Stomach (tissue), 9 donors: ENCODE measurements around the gene MTNR1B. TPM values are rescaled to one million over a fixed set of nuclear protein-coding genes. Genes with fewer than 3 reads are reported as not detected.
A peak's percentile ranks its signal among the peaks of the same experiment; 100 is the strongest.

Source experiments
- DNase-seq, 2 donors: peaks; one replicate each; pipeline versions ENCODE4 v3.0.0 to v3.0.0-alpha.2; 2013 to 2019
- H3K27ac ChIP-seq, 5 donors: fragments of 200-600 bp in 4 of 5; sonication (generic) in 4 of 5; one replicate each; pipeline ENCODE4 v1.5.1; 2013 to 2019; ENCODE audit warnings: mild to moderate bottlenecking in 1 of 5, moderate library complexity in 1 of 5
- H3K27me3 ChIP-seq, 3 donors: fragments of 200-600 bp; sonication (generic); one replicate each; pipeline ENCODE4 v1.5.1; 2017 to 2019; ENCODE audit warnings: mixed run types in 1 of 3
- H3K36me3 ChIP-seq, 4 donors: fragments of 200-600 bp; sonication (generic); 1 replicate in 3 of 4; 2 replicates in 1 of 4; pipeline ENCODE4 v1.5.1; 2016 to 2019
- H3K4me1 ChIP-seq, 4 donors: fragments of 200-600 bp; sonication (generic); one replicate each; pipeline ENCODE4 v1.5.1; 2016 to 2019
- H3K4me3 ChIP-seq, 4 donors: fragments of 200-600 bp; sonication (generic) in 3 of 4; one replicate each; pipeline ENCODE4 v1.5.1; 2016 to 2019; ENCODE audit warnings: mild to moderate bottlenecking in 1 of 4
- H3K9me3 ChIP-seq, 4 donors: fragments of 200-600 bp; sonication (generic); one replicate each; pipeline ENCODE4 v1.5.1; 2016 to 2019
- CTCF ChIP-seq, 7 experiments: fragments of 450-650 bp in 4 of 7; fragments of 200-600 bp in 3 of 7; sonication (generic) in 3 of 7; IDR thresholded peaks; one replicate each; pipeline ENCODE4 v1.5.1; 2016 to 2019; ENCODE audit warnings: antibody characterized with exemption in 7 of 7, control low read depth in 2 of 7, mild to moderate bottlenecking in 1 of 7
- EP300 ChIP-seq: sonication (generic); formaldehyde crosslinking; IDR thresholded peaks from one replicate; pipeline ENCODE4 v1.6.1; 2017; ENCODE audit warnings: antibody characterized with exemption
- POLR2A ChIP-seq, 4 donors: fragments of 450-650 bp; IDR thresholded peaks; one replicate each; pipeline ENCODE4 v1.6.1; 2016; ENCODE audit warnings: antibody characterized with exemption in 4 of 4, control low read depth in 2 of 4, mild to moderate bottlenecking in 1 of 4, moderate library complexity in 1 of 4
- POLR2AphosphoS5 ChIP-seq, 3 donors: sonication (generic); formaldehyde crosslinking; IDR thresholded peaks; one replicate each; pipeline ENCODE4 v1.6.1; 2016; ENCODE audit warnings: antibody characterized with exemption in 3 of 3
- WGBS, 5 donors: extraction: QIAGEN DNeasy Blood & Tissue Kit in 3 of 5; methylation state at CpG; one replicate each; pipeline versions ENCODE4 v1.1.5 to v1.1.7; 2013 to 2018; 5-methylcytosine and 5-hydroxymethylcytosine counted together
- intact Hi-C: fragments of 100-400 bp; cut with DNase I; formaldehyde crosslinking; loops from one replicate; pipeline ENCODE4 v1.15.1; 2023; ENCODE audit warnings: low total_unique reads
- polyA plus RNA-seq, 3 donors: library from polyadenylated mRNA; stranded (reverse); fragments of 200-250 nt; gene quantifications; one replicate each; pipeline ENCODE4 v1.2.3, GENCODE V29; 2013
- total RNA-seq, 5 donors: library from RNA; depleted of rRNA; stranded (reverse); fragments of >200 nt; gene quantifications; one replicate each; pipeline versions ENCODE4 v1.1.0 to v1.2.3, GENCODE V29; 2014 to 2016
- donor health status: healthy with polysubstance abuse.
- donor health status: Bipolar disorder and iron deficiency.
- donor health status: healthy.

Gene MTNR1B
- total and polyA plus RNA-seq, 8 donors: 1.0 TPM; not detected in 7

GRCh38 chr11:92960886-92961285 is 8.6 kb upstream of the MTNR1B start:
- intact Hi-C loops: no loop called here
- Histone ChIP-seq H3K27ac (no peak overlapping the region), H3K4me1 (peaks cover 0 to 12% (median 0%) of the 10 kb centered on the region in 4 donors), H3K27me3 (no peaks in the 10 kb centered on the region), H3K9me3 (no peaks in the 10 kb centered on the region), H3K36me3 (no peaks in the 10 kb centered on the region), H3K4me3 (no peak overlapping the region)
- TF ChIP-seq POLR2A (IDR thresholded peaks at IDR 0.05) (no peak), CTCF (IDR thresholded peaks at IDR 0.05) (no peak), EP300 (no peak), POLR2AphosphoS5 (IDR thresholded peaks at IDR 0.05) (no peak)
- DNase-seq: no peak
- WGBS, 5 donors: 38 to 69% (median 49%) methylated on average over 1 of the region's 1 CpG

DNA sequence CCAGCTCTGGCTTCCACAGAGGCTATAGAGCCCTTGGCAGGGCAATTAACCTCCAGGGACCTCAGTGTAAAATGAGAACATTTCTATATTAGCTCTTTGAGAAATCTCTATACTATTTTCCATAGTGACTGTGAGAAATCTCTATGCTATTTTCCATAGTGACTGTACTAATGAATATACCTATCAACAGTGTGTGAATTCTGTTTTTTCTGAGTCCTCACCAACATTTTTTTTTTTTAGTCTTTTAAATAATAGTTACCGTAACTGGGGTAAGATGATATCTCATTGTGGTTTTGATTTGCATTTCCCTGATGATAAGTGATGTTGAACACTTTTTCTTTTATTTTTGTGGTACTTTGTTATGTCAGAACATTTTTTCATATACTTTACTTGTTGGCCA is 7.0 kb upstream of the MTNR1B start:
- DNase-seq: no peak
- 30 to 53% (median 49%) methylated on average over 1 of the region's 1 CpG for WGBS, 5 donors
- no peak overlapping the region for H3K27ac ChIP-seq
- H3K36me3 ChIP-seq: no peaks in the 10 kb centered on the region
- intact Hi-C loops: no loop called here
- no peak overlapping the region for H3K4me3 ChIP-seq
- no peaks in the 10 kb centered on the region for H3K9me3 ChIP-seq
- H3K4me1 ChIP-seq: peaks cover 0 to 12% (median 0%) of the 10 kb centered on the region in 4 donors
- TF ChIP-seq POLR2A (IDR thresholded peaks at IDR 0.05) (no peak), EP300 (no peak), POLR2AphosphoS5 (IDR thresholded peaks at IDR 0.05) (no peak), CTCF (IDR thresholded peaks at IDR 0.05) (no peak)
- H3K27me3 ChIP-seq: no peaks in the 10 kb centered on the region

- Histone ChIP-seq H3K4me3 (no peak overlapping the region), H3K27me3 (peaks cover 0 to 10% (median 6%) of the 10 kb centered on the region in 3 donors), H3K27ac (no peak overlapping the region), H3K4me1 (peaks cover under 1 to 17% (median 3%) of the 10 kb centered on the region in 4 donors), H3K9me3 (no peaks in the 10 kb centered on the region), H3K36me3 (no peaks in the 10 kb centered on the region)
- WGBS, 5 donors: 33 to 52% (median 35%) methylated on average over 8 of the region's 8 CpGs
- peak; percentile 65 to 84 for DNase-seq
- TF ChIP-seq POLR2A (IDR thresholded peaks at IDR 0.05) (no peak), EP300 (no peak), CTCF (IDR thresholded peaks at IDR 0.05) (no peak), POLR2AphosphoS5 (IDR thresholded peaks at IDR 0.05) (no peak)
- intact Hi-C loops: no loop called here
Observed at GRCh38 chr11:92964471-92964870, 5.0 kb upstream of the MTNR1B start.

DNA sequence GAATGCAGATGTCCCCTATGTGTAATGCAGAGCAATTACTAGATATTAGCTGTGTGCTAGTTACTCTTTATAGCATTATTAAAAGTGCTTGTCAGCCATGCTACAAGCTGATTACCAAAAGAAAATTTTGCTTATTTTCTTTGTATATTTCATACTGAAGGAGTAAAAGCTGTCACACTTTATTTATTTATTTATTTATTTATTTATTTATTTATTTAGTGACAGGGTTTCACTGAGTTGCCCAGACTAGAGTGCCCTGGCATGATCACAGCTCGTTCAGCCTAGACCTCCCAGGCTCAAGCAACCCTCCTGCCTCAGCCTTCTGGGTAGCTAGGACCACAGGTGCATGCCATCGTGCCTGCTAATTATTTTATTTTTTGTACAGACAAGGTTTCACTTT is 4.3 kb upstream of the MTNR1B start:
- no peak overlapping the region for H3K4me3 ChIP-seq
- TF ChIP-seq CTCF (IDR thresholded peaks at IDR 0.05): no peak
- TF ChIP-seq POLR2A (IDR thresholded peaks at IDR 0.05): no peak
- TF ChIP-seq POLR2AphosphoS5 (IDR thresholded peaks at IDR 0.05): no peak
- 69 to 84% (median 79%) methylated on average over 2 of the region's 2 CpGs for WGBS, 5 donors

More for the DNA sequence above, 4.3 kb upstream of the MTNR1B start:
- Histone ChIP-seq H3K9me3 (no peaks in the 10 kb centered on the region), H3K27me3 (peaks cover 0 to 17% (median 13%) of the 10 kb centered on the region in 3 donors), H3K4me1 (peaks cover 5 to 17% (median 8%) of the 10 kb centered on the region in 4 donors), H3K36me3 (no peaks in the 10 kb centered on the region), H3K27ac (no peak overlapping the region)
- intact Hi-C loops: no loop called here
- no peak for DNase-seq
